ENCODE data around the gene EPHB2.

Gene EPHB2

GRCh38 chr1:22722901-22723550 is 12.4 kb downstream of the EPHB2 start:
- DNase-seq = no peak

DNA sequence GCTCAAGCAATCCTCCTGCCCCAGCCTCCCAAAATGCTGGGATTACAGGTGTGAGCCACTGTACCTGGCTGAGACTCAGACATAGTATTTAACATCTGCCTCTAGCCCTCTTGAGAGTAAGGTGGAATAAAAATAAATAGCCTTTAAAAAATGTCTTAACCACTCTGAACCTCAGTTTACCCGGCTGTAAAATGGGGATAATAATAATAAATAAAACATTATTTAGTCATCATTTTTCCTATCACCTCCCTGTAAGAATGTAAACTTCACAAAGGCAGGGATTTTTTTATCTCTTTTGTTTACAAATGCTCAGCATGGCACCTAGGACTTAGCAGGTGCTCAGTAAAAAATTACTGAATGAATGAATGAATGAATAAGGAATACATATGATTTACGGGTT is 17.2 kb downstream of the EPHB2 start:
- DNase-seq = no peak

GRCh38 chr1:22728751-22729399 is 18.2 kb downstream of the EPHB2 start:
- no peak for DNase-seq

DNA sequence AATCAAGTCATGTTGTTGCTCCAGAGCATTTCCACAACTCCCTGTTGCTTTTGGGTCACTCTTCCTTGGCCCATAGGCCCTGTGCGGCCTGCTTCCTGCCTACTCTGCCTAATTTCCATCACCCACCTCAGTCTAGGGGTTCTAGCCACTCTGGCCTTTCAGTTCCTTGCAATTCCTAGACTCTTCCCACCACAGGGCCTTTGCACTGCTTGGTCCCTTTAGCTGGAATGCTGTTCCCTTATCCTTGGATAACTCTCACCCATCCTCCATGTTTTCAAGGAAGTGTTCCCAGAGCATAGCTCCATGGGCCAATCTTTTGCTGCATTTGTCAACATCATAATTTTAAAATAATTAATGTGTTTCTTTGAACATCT is 18.7 kb downstream of the EPHB2 start:
- no peak for DNase-seq

DNA sequence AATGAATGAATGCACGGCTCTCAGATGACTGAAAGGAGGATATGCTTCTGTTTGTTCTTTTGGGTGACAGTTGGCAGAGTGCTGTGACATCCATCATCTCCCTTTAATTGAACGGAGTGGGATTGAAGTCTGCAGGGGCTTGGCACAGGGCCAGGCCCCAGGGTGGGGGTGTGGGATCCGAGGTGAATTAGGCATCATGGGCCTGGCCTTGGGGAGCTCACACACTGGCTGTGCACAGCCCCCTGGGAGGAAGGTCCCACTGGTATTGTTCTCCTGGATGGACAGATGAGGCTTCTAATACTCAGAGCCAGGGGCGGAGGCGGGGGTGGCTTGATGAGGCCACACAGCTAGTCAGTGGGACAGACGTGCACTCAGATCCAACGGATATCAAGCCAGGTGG is 19.3 kb downstream of the EPHB2 start:
- no peak for DNase-seq

- DNase-seq = no peak
Measured at GRCh38 chr1:22731924-22732720, 21.5 kb downstream of the EPHB2 start.

- DNase-seq = no peak
Measured at GRCh38 chr1:22733643-22734042, 23.0 kb downstream of the EPHB2 start.

DNA sequence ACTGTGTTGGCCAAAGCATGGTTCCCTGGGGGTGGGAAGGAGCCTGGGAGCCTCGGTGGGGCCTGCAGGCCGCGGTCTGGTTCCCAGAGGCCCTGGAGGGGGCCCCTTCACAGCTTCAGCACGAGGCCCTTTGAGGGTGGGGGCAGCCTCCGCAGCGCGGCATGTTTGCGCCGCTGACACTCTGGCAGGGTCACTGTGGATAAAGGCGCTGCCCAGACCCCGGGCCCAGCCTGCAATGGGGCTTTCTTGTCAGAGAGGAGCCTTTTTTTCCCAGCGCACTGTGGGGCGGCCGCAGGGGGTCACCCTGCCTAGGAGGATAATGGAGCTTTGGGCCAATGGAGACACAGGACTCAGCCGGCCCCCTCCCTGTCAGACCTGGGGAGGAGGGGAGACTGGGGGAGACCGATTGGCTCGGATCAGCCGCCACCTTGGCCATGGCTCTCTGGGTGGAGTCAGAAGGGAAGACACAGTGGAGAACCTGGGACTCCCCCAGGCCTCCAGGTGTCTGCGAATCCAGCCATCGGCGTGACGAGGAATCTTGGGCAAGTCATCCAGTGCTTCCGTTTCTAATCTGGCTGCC is 26.0 kb downstream of the EPHB2 start:
- no peak for DNase-seq

DNA sequence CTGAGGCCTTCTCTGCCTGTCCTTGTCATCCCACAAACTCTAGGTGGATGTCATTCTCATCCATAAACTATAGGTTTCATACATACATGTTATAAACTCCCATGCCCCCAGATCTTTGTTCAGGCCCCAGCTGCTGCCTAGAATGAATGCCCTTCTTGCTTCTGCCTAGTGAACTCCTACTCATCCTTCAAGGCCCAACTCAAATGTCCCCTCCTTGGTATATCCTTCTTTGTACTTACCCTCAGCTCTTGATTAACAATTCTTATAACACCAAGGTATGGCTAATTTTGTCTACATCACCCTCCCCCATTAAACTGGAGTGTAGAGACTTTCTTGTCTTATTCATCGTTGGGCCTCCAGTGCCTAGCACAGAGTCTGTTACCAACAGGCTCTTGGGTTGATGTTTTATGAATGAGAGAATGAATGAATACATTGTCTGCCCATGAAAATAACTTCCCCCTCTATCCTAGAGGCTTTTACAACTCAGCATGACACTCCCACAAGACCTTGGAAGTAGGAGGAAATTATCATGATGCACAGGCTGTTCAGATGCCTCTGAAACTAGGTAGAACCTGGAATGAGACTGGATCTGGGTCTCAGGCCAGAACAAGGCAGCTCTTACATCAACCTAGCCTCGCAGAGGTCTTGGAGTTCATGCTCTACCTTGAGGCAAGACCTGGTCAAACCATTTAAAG is 26.9 kb downstream of the EPHB2 start:
- no peak for DNase-seq

- DNase-seq = no peak
Measured at GRCh38 chr1:22738069-22738435, 27.4 kb downstream of the EPHB2 start.

DNA sequence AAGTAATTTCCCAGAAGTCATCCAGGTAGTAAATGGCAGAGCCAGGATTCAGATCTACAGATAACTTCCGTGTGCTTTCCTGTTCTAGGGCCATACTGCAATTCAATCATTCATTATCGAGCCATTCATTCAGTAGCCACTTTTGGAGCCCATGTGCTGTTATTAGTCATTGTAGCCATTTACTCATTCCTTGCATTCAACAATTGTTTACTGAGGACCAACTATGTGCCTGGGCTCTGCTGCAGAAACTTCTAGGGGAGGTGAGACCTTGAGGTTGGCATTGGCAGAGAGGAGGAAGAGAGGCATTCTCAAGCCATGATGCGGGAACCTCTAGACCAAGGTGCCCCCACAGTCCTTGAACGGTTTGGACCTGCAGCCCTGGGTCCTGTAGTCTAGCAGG is 27.9 kb downstream of the EPHB2 start:
- no peak for DNase-seq

DNA sequence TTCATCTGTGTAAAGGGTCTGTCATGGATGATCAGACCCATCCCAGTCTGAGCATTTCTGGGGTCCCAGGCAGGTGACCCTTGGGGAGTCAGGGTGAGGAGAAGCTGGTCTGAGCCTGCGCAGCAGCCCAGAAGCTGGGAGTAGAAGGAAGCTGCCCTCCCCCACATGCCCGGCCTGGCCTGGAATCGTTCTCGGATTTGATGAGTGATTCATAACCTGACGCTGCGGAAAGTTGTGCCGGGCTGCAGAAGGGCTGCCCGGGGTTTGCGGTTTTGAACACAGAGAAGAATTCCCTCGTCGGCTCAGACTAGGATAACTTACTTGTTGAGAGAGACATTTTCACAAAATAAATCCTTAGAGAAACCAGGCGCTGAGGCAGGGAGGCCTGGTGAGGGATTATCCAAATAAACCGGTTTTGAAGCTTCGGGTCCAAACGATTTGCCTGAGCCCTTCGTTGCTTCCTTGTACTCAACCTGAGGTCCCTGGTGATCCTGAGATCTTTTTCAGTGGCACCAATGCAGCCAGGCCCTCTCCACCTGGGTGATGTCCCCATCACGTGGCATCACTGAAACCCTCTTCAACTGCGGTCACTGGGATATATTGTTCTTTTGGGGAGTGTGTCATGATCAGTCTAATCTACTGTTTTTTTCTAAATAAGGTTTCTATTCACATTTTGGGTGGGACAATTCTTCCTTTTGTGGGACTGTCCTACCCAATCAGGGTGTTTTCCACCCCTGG is 29.2 kb downstream of the EPHB2 start:
- no peak for DNase-seq

- DNase-seq = no peak
Measured at GRCh38 chr1:22741118-22741517, 30.5 kb downstream of the EPHB2 start.

- DNase-seq = no peak
Measured at GRCh38 chr1:22745669-22746585, 35.3 kb downstream of the EPHB2 start.

- DNase-seq = no peak
Measured at GRCh38 chr1:22747021-22747734, 36.5 kb downstream of the EPHB2 start.

DNA sequence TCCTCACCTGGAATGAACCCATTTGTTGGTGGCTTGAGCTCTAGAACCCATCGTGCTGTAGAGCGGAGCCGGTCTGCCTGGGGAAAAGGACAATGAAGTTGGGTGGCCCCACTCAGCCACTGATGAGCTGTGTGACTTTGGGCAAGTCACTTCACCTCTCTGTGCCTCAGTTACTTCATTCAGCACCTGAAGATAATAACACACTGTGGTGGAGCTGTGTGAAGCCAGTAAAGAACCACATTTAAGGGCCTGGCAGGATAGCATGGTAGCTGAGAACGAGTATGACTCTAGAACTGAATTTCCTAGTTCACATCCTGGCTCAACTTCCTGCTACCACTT is 37.1 kb downstream of the EPHB2 start:
- DNase-seq = no peak

DNA sequence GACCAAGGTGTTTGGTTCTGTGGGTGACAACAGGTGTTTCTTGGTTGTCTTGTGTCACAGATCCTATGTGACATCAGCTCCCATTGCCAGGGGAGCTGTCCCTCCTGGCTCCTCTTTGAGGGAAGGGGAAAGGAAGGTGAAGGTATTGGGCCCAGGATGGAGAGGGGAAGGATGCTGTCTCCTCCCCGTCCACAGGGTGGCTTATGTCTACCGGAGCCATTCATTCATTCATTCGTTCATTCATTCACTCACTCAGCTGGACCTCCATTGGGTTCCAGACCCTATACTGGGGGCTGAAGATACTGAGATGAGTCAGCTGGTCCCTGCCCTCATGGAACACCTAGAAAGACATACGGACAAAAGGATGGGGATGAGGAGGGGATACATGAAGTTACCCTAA is 38.9 kb downstream of the EPHB2 start:
- no peak for DNase-seq

DNA sequence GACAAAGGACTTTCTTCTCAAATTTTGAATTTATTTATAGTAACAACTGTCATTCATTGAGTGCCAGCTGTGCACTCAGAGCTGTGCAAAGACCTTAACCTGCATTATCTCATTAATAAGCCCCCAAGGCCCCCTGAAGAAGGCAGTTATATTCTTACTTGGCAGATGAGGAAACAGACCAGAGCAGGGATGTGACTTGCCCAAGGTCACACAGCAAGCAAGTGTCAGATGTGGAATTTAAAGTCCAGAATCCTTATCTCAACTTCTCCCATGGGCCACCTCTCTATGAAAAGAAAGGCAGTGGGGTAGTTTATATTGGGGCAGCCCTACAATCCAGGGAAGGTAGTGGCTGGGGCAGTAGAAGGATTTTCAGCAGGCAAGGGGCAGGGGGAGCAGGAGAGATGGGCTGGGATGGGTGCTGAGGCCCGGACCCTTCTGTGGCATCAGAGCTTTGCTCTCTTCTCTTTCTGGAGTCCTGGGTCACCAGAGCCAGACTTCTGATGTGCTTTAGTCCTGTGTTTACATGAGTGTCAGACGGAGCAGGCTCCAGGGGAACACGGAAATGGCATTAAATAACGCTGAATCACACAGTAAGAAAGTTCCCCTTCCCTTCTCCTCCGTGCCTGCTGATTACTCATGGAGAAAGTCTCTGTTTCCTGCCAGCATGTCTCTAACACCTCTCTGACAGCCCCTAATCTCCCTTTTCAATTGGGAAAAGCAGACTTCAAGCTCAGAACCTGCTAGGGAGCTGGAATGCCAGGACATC is 39.5 kb downstream of the EPHB2 start:
- DNase-seq = no peak

GRCh38 chr1:22750685-22751051 is 40.0 kb downstream of the EPHB2 start:
- DNase-seq = no peak

- DNase-seq = no peak
Measured at GRCh38 chr1:22751124-22751531, 40.5 kb downstream of the EPHB2 start.

Data from CD4-positive, alpha-beta T cell treated with Interleukin-12 subunit alpha and Interleukin-12 subunit beta, for 1 hour (primary cell).